GM12878 (cell line): ENCODE results near the gene ANGEL2. TPM values are rescaled to one million over a fixed set of nuclear protein-coding genes. Genes with fewer than 3 reads are reported as not detected.

Source experiments
- ATAC-seq: fragments of 200-7000 bp; cut with Tn5 transposase; 3 replicates; pipeline ENCODE4 v1.9.1; 2020; ENCODE audit warnings: mild to moderate bottlenecking, moderate library complexity
- BruUV-seq: library from RNA; stranded (reverse); fragments of 400-500 nt; replicated peaks from 2 replicates; lab custom pipeline; 2021; lab: Mats Ljungman, UMichigan
- CTCF ChIA-PET: fragments of 300-600 bp; sonication (Branson Sonifier 250); formaldehyde crosslinking; extraction: SDS; loops from one replicate; lab custom pipeline; 2021; ENCODE audit warnings: inconsistent platforms; lab: Yijun Ruan, JAX
- POLR2A ChIA-PET: fragments of 350-600 bp; formaldehyde crosslinking; extraction: SDS; loops from one replicate; lab custom pipeline; 2021; ENCODE audit warnings: inconsistent platforms; lab: Charles Lee
- RAD21 ChIA-PET: fragments of 300-600 bp; sonication (Branson Sonifier 250); formaldehyde crosslinking; loops from one replicate; lab custom pipeline; 2023; ENCODE audit warnings: antibody characterized with exemption; ENCODE audit not compliant: unreplicated experiment; lab: Charles Lee
- SMC1A ChIA-PET: fragments of 300-600 bp; sonication (Branson Sonifier 250); formaldehyde crosslinking; loops from one replicate; lab custom pipeline; 2023; ENCODE audit not compliant: unreplicated experiment, uncharacterized antibody; lab: Charles Lee
- DNase-seq: peaks from one replicate; pipeline ENCODE4 v3.0.0-alpha.2; 2011; ENCODE audit warnings: low read depth, low spot score
- FAIRE-seq: peaks from 3 replicates; lab custom pipeline; 2011; peaks lifted over from hg19 to GRCh38; lab: Jason Lieb, UNC
- H2AFZ ChIP-seq: 2 replicates; pipeline ENCODE4 v1.6.0; 2011; ENCODE audit warnings: low read depth, low read length, control low read depth; ENCODE audit not compliant: control insufficient read depth
- H3K27ac ChIP-seq: 2 replicates; pipeline ENCODE4 v1.5.1; 2011; ENCODE audit warnings: control low read depth; ENCODE audit not compliant: control insufficient read depth, insufficient read depth
- H3K27me3 ChIP-seq, 2 experiments: replicated peaks in 1 of 2; 2 replicates each; pipeline versions ENCODE4 v1.6.0 to v1.6.1; 2011; ENCODE audit warnings: low read length in 1 of 2; ENCODE audit not compliant: control insufficient read depth in 2 of 2, insufficient read depth in 2 of 2
- H3K36me3 ChIP-seq, 2 experiments: 2 replicates each; pipeline ENCODE4 v1.5.1; 2011; ENCODE audit warnings: low read length in 1 of 2; ENCODE audit not compliant: control insufficient read depth in 2 of 2, insufficient read depth in 2 of 2
- H3K4me1 ChIP-seq: 2 replicates; pipeline ENCODE4 v1.6.1; 2011; ENCODE audit warnings: mild to moderate bottlenecking, low read length, moderate library complexity, mixed read lengths; ENCODE audit not compliant: control insufficient read depth, insufficient read depth
- H3K4me2 ChIP-seq: 2 replicates; pipeline ENCODE4 v1.6.0; 2011; ENCODE audit warnings: control low read depth; ENCODE audit not compliant: control insufficient read depth, insufficient read depth
- H3K4me3 ChIP-seq: fragments of 200-600 bp; sonication (generic); 2 replicates; pipeline ENCODE4 v1.5.1; 2016
- H3K79me2 ChIP-seq: 2 replicates; pipeline ENCODE4 v1.6.0; 2011; ENCODE audit warnings: low read length; ENCODE audit not compliant: control insufficient read depth, insufficient read depth
- H3K9ac ChIP-seq: 2 replicates; pipeline ENCODE4 v1.8.0; 2011; ENCODE audit warnings: low read length, control low read depth, mixed read lengths; ENCODE audit not compliant: control insufficient read depth, insufficient read depth
- H3K9me3 ChIP-seq: replicated peaks from 3 replicates; pipeline ENCODE4 v1.5.1; 2011; ENCODE audit warnings: mild to moderate bottlenecking, low read length; ENCODE audit not compliant: control insufficient read depth, insufficient read depth
- H4K20me1 ChIP-seq: 2 replicates; pipeline ENCODE4 v1.6.0; 2011; ENCODE audit not compliant: control insufficient read depth, insufficient read depth
- EED ChIP-seq: sonication (generic); IDR thresholded peaks from 2 replicates; pipeline ENCODE4 v1.6.1; 2016; ENCODE audit warnings: antibody characterized with exemption, low read depth
- IKZF1 ChIP-seq: fragments of 450-650 bp; conservative IDR thresholded peaks from 2 replicates; pipeline ENCODE4 v1.6.1; 2017; ENCODE audit warnings: antibody characterized with exemption, mild to moderate bottlenecking
- IKZF2 ChIP-seq, 2 experiments: fragments of 450-650 bp; IDR thresholded peaks; 2 replicates each; pipeline ENCODE4 v1.6.1; 2017; ENCODE audit warnings: mild to moderate bottlenecking in 2 of 2, moderate library complexity in 2 of 2
- JUNB ChIP-seq: IDR thresholded peaks from 2 replicates; pipeline ENCODE4 v1.6.1; 2016; ENCODE audit warnings: antibody characterized with exemption, mild to moderate bottlenecking
- KAT2A ChIP-seq: conservative IDR thresholded peaks from 2 replicates; pipeline ENCODE4 v1.6.1; 2011; ENCODE audit warnings: low read depth, low read length; ENCODE audit not compliant: control insufficient read depth
- MEF2B ChIP-seq: fragments of 450-650 bp; IDR thresholded peaks from 2 replicates; pipeline ENCODE4 v1.6.1; 2018; ENCODE audit warnings: mild to moderate bottlenecking, moderate library complexity; ENCODE audit not compliant: partially characterized antibody, poor library complexity, severe bottlenecking
- POU2F2 ChIP-seq: IDR thresholded peaks from 3 replicates; pipeline ENCODE4 v1.6.1; 2011; ENCODE audit warnings: low read depth, mild to moderate bottlenecking, low read length, borderline replicate concordance
- SMAD5 ChIP-seq: IDR thresholded peaks from 2 replicates; pipeline ENCODE4 v1.6.1; 2016; ENCODE audit warnings: antibody characterized with exemption, low read depth
- SPI1 ChIP-seq: IDR thresholded peaks from 2 replicates; pipeline ENCODE4 v1.6.1; 2011; ENCODE audit warnings: low read depth, mild to moderate bottlenecking, low read length, moderate library complexity, borderline replicate concordance; ENCODE audit not compliant: insufficient read depth
- SUZ12 ChIP-seq: fragments of 200-600 bp; sonication (generic); IDR thresholded peaks from one replicate; pipeline ENCODE4 v1.6.1; 2018; ENCODE audit warnings: antibody characterized with exemption, mild to moderate bottlenecking; ENCODE audit not compliant: unreplicated experiment
- WGBS: methylation state at CpG from one replicate; pipeline ENCODE4 v1.1.6; 2016; ENCODE audit warnings: low lambda C conversion rate; ENCODE audit not compliant: insufficient replicate concordance, insufficient coverage; ENCODE audit errors: missing lambda C conversion rate; 5-methylcytosine and 5-hydroxymethylcytosine counted together
- in situ Hi-C: fragments of 300-500 bp; cut with MboI; formaldehyde crosslinking; loops from 9 replicates; pipeline ENCODE4 v1.14.3; 2018; ENCODE audit warnings: mixed read lengths
- intact Hi-C: fragments of 100-400 bp; cut with micrococcal nuclease; formaldehyde crosslinking; loops from one replicate; pipeline ENCODE4 v1.14.2; 2022; ENCODE audit not compliant: unreplicated experiment
- polyA plus RNA-seq, 11 experiments: library from polyadenylated mRNA; depleted of rRNA in 4 of 11; unstranded in 6 of 11; stranded (reverse) in 5 of 11; fragments of >200 nt; fragmentation: Nextera tagmentation in 4 of 11; fragmentation: Illumina TruSeq in 1 of 11; extraction: Ambion mirVana in 4 of 11; extraction: Trizol in 1 of 11; gene quantifications; 1 replicate in 1 of 11; 2 replicates in 10 of 11; pipeline versions ENCODE4 v1.2.1 to v1.2.3, GENCODE V29; 2011 to 2016; ENCODE audit warnings: inconsistent platforms in 2 of 11, missing spikeins in 2 of 11, low read depth in 1 of 11
- total RNA-seq, 4 experiments: library from RNA; depleted of rRNA in 3 of 4; stranded (reverse); fragments of >200 nt in 3 of 4; fragmentation: Illumina TruSeq in 1 of 4; extraction: Trizol in 1 of 4; gene quantifications; 2 replicates each; pipeline versions ENCODE4 v1.2.1 to v1.2.3, GENCODE V29; 2013 to 2021
- TF ChIP-seq, protein P1 (sequence below): fragments of 450-650 bp; IDR thresholded peaks from 2 replicates; pipeline ENCODE4 v1.6.1; 2017; ENCODE audit warnings: mild to moderate bottlenecking, moderate library complexity
- TF ChIP-seq, protein P2 (sequence below): fragments of 450-650 bp; formaldehyde crosslinking; IDR thresholded peaks from 2 replicates; pipeline ENCODE4 v1.4.0; 2020; ENCODE audit warnings: mild to moderate bottlenecking, moderate library complexity
- TF ChIP-seq, protein P3 (sequence below), 3 experiments: IDR thresholded peaks in 2 of 3; conservative IDR thresholded peaks in 1 of 3; 2 replicates each; pipeline ENCODE4 v1.5.1; 2011; ENCODE audit warnings: low read depth in 3 of 3, low read length in 3 of 3, mild to moderate bottlenecking in 3 of 3, control low read depth in 2 of 3, moderate library complexity in 2 of 3, inconsistent platforms in 1 of 3, mixed read lengths in 1 of 3; ENCODE audit not compliant: control insufficient read depth in 2 of 3, insufficient read depth in 1 of 3; ENCODE audit errors: extremely low read depth in 1 of 3

The ANGEL2 gene
- total and polyA plus RNA-seq, 10 of the 15 experiments (the other 5 are each of a cell fraction or from before 2014, with no cell fraction given) = 6.3 to 53.9 (median 30.7) TPM

DNA sequence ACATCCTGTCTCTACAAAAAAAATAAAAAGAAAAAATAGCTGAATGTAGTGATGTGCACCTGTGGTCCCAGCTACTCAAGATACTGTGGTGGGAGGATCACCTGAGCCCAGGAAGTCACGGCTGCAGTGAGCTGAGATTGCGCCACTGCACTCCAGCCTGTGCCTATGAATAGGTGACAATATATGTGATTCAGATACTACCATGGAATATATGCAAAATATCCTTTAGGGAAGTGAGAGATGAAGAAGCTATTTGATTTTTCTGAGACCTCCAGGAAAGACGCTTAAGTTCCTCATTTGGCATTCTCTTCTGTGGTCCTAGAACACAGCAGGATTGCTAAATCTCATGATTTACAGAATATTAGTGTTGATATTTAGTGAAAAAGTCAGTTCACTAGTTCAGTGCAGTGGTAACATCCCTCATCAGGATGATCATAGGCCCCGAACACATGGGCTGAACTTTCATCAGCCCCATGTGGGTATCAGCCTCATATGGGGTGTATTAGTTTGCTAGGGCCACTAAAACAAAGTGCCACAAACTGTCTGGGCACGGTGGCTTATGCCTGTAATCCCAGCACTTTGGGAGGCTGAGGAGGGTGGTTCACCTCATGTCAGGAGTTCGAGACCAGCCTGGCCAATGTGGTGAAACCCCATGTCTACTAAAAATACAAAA lies 71.3 kb downstream of the ANGEL2 start:
- ChIA-PET POLR2A (interaction anchor here (1.3 kb wide), 1 partner anchor 14 kb away, joined by 5 read pairs; no protein-coding TSS in a partner anchor), CTCF (interaction anchor here (0.8 to 1.7 kb wide), 2 partner anchors 10 to 24 kb away, joined by 3 to 5 read pairs; no protein-coding TSS in a partner anchor), SMC1A (interaction anchor here (0.8 to 1.7 kb wide), 4 partner anchors 10 to 24 kb away, joined by 3 to 4 read pairs (median 4); no protein-coding TSS in a partner anchor)
- Histone ChIP-seq H3K79me2 (no peaks in the 10 kb centered on the region), H3K9ac (no peak overlapping the region), H3K4me1 (peaks cover 41% of the 10 kb centered on the region), H3K4me2 (no peak overlapping the region; the same call in 1 of the 2 replicates), H3K36me3 (no peaks in the 10 kb centered on the region), H3K4me3 (no peak overlapping the region)
- FAIRE-seq = peak; percentile 31
- intact Hi-C loops = no loop called here
- no peak for DNase-seq
- peak; percentile 64 for ATAC-seq
- TF ChIP-seq SPI1 (peak; percentile 76), MEF2B (no peak), POU2F2 (0 out of 3 replicates have a peak, but pooled peaks have one; percentile 37), EED (no peak), KAT2A (no peak), IKZF1 (peak; percentile 36; the same call in 1 of the 2 replicates), SUZ12 (no peak), JUNB (no peak), IKZF2 (IDR thresholded peaks at IDR 0.05) (peak; percentile 43 to 45; a peak in 2 of 4 replicates), SMAD5 (no peak)
- TF ChIP-seq, protein P1, sequence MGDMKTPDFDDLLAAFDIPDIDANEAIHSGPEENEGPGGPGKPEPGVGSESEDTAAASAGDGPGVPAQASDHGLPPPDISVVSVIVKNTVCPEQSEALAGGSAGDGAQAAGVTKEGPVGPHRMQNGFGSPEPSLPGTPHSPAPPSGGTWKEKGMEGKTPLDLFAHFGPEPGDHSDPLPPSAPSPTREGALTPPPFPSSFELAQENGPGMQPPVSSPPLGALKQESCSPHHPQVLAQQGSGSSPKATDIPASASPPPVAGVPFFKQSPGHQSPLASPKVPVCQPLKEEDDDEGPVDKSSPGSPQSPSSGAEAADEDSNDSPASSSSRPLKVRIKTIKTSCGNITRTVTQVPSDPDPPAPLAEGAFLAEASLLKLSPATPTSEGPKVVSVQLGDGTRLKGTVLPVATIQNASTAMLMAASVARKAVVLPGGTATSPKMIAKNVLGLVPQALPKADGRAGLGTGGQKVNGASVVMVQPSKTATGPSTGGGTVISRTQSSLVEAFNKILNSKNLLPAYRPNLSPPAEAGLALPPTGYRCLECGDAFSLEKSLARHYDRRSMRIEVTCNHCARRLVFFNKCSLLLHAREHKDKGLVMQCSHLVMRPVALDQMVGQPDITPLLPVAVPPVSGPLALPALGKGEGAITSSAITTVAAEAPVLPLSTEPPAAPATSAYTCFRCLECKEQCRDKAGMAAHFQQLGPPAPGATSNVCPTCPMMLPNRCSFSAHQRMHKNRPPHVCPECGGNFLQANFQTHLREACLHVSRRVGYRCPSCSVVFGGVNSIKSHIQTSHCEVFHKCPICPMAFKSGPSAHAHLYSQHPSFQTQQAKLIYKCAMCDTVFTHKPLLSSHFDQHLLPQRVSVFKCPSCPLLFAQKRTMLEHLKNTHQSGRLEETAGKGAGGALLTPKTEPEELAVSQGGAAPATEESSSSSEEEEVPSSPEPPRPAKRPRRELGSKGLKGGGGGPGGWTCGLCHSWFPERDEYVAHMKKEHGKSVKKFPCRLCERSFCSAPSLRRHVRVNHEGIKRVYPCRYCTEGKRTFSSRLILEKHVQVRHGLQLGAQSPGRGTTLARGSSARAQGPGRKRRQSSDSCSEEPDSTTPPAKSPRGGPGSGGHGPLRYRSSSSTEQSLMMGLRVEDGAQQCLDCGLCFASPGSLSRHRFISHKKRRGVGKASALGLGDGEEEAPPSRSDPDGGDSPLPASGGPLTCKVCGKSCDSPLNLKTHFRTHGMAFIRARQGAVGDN = no peak
- TF ChIP-seq, protein P2, sequence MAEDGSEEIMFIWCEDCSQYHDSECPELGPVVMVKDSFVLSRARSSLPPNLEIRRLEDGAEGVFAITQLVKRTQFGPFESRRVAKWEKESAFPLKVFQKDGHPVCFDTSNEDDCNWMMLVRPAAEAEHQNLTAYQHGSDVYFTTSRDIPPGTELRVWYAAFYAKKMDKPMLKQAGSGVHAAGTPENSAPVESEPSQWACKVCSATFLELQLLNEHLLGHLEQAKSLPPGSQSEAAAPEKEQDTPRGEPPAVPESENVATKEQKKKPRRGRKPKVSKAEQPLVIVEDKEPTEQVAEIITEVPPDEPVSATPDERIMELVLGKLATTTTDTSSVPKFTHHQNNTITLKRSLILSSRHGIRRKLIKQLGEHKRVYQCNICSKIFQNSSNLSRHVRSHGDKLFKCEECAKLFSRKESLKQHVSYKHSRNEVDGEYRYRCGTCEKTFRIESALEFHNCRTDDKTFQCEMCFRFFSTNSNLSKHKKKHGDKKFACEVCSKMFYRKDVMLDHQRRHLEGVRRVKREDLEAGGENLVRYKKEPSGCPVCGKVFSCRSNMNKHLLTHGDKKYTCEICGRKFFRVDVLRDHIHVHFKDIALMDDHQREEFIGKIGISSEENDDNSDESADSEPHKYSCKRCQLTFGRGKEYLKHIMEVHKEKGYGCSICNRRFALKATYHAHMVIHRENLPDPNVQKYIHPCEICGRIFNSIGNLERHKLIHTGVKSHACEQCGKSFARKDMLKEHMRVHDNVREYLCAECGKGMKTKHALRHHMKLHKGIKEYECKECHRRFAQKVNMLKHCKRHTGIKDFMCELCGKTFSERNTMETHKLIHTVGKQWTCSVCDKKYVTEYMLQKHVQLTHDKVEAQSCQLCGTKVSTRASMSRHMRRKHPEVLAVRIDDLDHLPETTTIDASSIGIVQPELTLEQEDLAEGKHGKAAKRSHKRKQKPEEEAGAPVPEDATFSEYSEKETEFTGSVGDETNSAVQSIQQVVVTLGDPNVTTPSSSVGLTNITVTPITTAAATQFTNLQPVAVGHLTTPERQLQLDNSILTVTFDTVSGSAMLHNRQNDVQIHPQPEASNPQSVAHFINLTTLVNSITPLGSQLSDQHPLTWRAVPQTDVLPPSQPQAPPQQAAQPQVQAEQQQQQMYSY (CRISPR knock-in tag) = no peak
- TF ChIP-seq, protein P3, sequence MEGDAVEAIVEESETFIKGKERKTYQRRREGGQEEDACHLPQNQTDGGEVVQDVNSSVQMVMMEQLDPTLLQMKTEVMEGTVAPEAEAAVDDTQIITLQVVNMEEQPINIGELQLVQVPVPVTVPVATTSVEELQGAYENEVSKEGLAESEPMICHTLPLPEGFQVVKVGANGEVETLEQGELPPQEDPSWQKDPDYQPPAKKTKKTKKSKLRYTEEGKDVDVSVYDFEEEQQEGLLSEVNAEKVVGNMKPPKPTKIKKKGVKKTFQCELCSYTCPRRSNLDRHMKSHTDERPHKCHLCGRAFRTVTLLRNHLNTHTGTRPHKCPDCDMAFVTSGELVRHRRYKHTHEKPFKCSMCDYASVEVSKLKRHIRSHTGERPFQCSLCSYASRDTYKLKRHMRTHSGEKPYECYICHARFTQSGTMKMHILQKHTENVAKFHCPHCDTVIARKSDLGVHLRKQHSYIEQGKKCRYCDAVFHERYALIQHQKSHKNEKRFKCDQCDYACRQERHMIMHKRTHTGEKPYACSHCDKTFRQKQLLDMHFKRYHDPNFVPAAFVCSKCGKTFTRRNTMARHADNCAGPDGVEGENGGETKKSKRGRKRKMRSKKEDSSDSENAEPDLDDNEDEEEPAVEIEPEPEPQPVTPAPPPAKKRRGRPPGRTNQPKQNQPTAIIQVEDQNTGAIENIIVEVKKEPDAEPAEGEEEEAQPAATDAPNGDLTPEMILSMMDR (IDR thresholded peaks at IDR 0.05 in 2 of 3, conservative IDR thresholded peaks at IDR 0.05 in 1 of 3; ENCODE audit: control insufficient read depth in 2 of 3, extremely low read depth in 1 of 3, insufficient read depth in 1 of 3, low read depth in 3 of 3, low read length in 3 of 3) = no peak
- TF ChIP-seq, all 136 proteins: peak for 4
- no peaks in the 10 kb centered on the region for H4K20me1 ChIP-seq
- BruUV-seq = no TSS peak
- H2AFZ ChIP-seq = no peak overlapping the region
- no peak overlapping the region for H3K27ac ChIP-seq
- in situ Hi-C loops = no loop called here
- RAD21 ChIA-PET = interaction anchor here (0.8 to 1.4 kb wide), 5 partner anchors 9 to 51 kb away, joined by 3 to 5 read pairs (median 4); no protein-coding TSS in a partner anchor
- WGBS = 65% methylated on average over 6 of the region's 6 CpGs
- H3K27me3 ChIP-seq = no peaks in the 10 kb centered on the region
- H3K9me3 ChIP-seq = no peaks in the 10 kb centered on the region
